DMS 273 (cell line): ENCODE results near the gene CLCA2.

Experiments
- DNase-seq: peaks from one replicate; lab custom pipeline; 2025; ENCODE audit not compliant: unreplicated experiment; lab: John Stamatoyannopoulos, UW

The CLCA2 gene

DNA sequence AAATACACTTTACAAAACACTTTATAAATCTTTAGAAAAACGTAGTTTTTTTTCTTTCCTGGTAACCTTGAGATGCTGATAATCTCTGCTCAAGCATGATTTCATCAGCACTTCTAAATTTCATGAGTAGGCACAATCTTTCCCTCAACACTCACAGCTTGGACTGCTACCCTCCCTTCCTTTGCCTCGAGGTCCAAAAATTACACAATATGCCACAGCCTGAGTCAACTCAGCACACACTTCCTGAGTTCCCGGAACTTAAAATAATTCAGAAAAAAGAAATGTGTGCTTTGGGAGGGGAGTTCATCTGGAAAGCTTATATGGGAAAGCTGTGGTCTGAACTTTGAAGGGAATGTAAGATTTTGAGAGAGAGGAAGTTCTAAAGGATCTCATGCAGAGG is 5.9 kb downstream of the CLCA2 start:
- DNase-seq = no peak

DNA sequence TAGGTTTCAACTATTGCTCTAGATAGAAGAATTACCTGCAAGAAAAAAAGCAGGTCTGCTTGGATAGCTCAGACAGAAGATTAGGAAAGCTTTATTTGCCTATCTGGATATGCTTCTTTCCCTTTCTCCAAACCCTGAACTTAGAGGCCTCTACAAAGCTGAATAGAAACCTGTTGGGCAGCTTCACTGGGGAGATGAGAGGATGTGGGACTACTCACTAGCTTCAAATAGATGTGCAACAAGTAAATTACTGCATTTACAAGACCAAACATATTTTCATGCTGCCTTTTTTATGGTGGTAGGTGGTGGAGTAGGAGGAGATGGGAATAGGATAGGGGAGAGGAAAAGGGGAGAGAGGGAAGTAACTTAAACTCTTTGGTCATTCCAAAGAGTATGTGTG is 6.4 kb downstream of the CLCA2 start:
- DNase-seq = no peak

DNA sequence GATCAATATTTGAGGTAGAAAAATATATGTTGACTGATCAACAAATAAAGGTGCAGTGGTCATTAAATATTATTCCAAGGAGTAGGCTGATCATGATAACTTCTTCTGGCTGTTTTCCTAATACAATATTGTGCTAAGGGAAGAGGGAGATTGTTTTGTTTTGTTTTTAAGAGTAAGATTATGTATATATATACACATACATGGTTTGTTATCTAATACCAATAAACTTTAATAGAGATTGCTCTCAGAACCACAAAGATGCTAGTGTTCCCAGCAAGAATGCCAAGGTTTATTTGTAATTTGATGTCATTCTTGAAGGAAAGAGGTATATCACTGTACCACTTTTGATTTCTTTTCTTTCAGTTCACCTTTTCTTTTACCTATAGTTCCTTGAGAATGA is 10.1 kb downstream of the CLCA2 start:
- DNase-seq = no peak

DNA sequence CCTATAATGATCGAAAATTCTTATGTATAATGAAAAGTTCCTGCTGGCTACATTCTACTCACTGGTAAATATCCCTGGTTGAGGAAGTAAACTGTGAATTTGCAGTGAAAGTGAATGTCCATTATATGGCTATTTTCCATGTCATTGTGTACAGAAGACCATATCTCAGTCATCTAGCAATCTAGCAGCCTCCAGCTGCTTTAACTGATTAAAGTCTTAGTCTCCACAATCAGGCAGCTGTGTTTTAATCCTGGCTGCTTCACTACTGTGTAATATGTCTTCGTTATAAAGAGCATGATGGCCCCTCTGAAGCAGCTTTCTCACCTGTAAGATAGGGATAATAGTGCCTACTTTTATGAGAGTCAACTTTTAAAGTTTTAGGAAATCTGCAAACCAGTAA is 11.4 kb downstream of the CLCA2 start:
- no peak for DNase-seq

DNA sequence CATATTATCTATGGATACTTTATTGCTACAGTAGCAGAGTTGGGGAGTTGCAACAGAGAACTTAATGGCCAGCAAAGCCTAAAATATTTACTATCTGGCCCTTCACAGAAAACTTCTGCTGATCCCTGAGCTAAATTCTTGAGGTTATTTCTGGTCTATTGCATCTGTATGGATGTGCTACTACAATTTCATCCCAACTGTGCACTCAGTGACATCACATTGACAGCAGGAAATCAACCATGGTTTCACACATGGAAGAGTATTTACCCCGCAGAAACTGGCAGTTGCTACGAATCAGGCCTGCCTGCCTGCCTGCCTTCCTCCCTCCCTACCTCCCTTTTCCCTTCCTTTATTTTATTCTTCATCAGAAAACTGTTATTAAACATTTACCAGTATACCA is 12.1 kb downstream of the CLCA2 start:
- no peak for DNase-seq

DNA sequence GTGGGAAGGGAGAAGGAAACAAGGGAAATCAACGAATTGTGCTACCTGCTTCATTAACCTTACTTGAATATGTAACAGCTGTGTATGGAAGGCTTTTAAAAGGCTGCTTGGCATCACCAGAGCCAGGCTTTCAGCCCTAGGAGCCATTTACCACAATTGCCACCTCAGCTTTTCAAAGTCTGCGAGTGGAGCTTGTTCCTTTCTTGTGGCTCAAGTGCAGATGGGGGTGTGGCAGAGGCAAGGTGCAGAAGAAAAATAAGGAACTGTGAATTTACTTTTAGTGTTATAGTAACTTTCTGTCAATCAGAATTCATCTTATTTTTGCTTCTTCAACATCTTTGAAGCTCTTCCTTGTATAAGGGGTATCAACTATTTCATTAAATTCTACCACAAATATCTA is 17.6 kb downstream of the CLCA2 start:
- DNase-seq = no peak

DNA sequence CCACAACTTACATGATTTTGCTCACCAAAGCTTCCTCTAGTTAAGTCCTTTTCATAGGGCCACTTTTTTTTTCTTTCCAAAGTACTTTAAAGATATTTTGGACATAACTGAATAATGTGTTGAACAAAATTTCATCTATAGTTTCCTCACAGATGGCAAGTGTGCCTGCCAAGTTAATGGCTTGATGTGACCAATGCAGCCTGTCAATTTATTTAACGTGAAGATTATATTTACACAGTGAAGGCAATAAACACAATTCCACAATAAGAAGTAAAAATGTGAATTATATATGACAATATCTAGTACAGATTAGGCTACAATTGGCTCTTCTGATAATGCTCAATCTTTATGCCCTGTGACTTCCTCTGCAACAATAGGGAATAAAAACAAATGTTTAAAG is 18.0 kb downstream of the CLCA2 start:
- DNase-seq = no peak

DNA sequence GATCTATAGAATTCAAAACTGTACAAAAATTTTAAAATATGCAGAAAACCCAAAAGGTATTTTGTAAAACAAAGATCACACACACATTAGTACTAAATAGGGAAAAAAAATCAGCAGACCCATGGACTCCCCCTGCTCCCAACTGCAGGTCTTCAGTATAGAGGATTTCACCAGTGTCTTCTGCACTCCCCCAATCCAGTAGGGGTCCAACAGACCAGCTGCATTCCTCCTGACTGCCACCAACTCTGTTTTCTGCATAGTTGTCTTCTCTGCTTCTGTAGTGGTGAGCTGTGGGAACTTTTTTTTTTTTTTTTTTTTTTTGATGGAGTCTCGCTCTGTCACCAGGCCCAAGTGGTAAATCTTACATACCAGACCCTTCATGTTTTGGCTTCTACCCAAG is 21.9 kb downstream of the CLCA2 start:
- no peak for DNase-seq

DNA sequence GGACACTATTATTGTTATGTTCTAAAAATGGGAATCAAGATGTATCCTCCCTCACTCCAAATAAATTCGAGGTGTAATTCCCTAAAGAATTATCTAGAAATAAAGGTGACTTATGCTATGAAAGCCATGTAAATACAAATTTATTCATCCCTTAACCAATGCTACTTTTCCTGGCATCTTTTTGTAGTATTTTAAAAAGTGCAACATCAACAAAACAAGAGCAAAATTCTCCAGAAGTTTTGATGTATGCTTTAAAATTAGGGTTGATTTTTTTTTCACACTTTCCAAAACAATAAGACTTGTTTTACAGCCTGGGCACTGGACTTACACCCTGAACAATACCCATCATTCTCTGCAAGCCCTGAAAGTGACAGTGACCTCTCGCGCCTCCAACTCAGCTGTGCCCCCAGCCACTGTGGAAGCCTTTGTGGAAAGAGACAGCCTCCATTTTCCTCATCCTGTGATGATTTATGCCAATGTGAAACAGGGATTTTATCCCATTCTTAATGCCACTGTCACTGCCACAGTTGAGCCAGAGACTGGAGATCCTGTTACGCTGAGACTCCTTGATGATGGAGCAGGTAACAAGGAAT is 23.3 kb downstream of the CLCA2 start:
- no peak for DNase-seq

DNA sequence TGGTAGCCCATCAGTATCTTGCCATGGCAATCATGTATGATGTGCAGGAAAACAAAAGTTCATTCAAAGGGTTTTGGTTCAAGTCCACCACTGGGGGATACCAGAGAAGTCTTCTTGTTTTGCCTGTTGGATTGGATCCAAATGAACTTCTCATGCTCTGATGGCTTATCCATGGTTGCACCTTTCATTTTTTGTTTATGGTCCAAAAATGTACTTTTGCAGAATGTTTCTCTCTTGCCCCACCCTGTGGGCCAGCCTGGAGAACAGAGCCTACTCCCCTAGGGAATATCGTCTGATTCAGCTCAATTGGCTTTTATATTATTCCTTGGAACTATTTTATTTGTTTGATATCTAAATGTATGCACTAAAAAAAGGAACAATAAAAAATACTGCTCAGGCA is 24.7 kb downstream of the CLCA2 start:
- no peak for DNase-seq

DNA sequence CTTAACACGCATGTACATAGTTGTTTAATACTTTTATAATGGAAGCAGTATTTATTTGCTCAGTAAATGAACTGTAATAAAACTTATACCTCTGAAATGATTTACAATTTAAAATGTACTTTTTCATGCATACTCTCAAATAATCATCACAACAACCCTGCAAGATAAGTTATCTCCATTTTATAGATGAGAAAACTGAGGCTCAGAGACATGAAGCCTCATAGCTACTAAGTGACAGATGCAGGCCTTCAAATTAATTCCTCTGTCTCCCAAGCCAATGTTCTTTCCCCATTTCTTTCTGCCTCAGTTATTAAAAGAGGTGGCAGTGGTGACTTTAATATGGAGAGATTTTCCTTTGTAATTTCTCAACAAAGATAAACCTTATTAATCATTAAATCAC is 25.1 kb downstream of the CLCA2 start:
- DNase-seq = no peak

DNA sequence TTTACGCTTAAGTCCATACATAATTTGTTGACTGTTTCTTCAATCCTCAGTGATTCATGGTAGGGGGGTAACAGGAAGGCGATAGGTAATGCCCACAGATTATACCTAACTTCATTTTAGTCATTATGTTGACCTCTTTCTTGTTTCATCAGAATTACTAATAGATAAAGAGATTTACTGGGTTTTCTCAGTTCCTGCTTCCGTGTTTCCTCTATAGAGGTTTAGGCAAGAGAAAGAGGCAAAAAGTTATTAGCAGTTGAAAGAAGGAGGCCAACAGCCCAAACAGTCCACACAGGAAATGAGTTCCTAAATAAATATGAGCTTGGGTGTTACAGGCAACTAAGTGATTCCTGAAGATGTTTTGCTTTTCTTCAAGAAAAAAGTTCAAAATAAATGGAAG is 26.9 kb downstream of the CLCA2 start:
- no peak for DNase-seq

DNA sequence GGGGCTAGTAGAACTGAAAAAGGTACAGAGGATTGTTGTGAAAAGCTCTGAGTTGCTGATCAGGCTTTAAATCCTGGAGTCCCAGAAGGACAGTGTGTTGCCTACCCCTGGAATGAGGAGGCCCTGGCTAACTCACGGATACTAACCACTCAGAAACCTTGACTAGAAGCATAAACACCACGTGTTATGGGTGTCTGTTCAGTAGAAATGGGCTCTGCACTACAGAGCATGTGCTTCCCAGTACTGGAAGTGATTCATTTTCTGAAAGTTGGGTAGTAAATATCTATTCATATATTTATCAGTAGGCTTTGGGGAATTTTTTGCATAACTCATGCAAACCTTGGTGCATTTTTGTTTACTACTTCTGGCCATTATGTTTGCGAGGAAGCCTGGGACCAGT is 29.7 kb downstream of the CLCA2 start:
- no peak for DNase-seq

DNA sequence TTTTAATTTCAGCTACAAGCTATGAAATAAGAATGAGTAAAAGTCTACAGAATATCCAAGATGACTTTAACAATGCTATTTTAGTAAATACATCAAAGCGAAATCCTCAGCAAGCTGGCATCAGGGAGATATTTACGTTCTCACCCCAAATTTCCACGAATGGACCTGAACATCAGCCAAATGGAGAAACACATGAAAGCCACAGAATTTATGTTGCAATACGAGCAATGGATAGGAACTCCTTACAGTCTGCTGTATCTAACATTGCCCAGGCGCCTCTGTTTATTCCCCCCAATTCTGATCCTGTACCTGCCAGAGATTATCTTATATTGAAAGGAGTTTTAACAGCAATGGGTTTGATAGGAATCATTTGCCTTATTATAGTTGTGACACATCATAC is 31.1 kb downstream of the CLCA2 start:
- DNase-seq = no peak

DNA sequence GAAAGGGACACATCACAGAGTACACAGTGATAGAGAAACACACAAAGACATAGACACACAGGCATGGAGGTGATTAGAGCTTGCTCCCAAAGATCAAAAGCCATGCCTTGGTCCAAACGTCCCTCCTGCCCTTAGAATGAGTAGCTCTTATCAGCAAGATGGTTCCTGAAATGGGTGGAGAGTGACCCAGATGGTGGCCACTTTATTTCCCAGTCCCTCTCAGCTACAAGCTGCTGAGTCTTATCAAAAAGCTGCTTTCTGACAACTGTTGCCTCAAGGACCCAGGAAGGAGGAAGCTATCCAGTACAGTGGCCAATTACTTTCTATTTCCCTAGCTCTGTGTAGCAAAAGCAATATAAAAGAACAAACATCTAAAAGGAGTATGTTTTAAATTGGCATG is 37.0 kb downstream of the CLCA2 start:
- DNase-seq = no peak

DNA sequence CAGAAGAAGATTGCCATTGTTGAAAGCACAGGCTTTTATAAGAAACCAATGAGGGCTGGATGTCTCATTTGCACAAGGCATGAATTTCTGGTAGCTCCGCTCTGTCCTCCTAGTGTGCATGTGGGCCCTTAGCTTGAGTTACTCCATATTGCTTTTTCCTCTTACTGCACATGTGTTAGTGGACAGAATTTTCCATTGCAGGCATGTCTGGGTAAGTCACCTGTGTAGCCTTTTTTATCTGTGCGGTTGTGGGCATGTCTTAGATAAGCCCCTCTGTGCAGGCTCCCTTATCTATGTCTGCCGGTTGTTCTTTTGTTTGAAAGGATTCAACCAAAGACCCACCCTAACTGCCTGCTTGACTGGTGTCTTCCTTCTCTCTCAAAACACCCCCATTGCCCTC is 37.5 kb downstream of the CLCA2 start:
- no peak for DNase-seq

DNA sequence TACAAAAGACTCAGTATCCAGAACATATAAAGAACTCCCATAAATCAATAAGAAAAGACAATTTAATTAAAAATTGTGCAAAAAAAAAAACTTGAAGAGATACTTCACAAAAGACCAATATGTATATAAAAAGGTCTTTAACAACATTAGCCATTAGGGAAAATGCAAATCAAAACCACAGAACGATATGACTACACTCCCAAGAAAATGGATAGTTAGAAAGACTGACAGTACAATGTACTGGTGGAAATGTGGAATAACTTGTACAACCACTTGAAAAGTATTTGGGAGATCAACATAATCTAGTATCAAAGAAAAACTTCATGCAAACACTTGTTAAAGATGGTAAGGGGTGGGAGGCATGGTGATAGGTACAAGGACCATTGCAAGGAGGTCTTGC is 40.8 kb downstream of the CLCA2 start:
- DNase-seq = no peak

DNA sequence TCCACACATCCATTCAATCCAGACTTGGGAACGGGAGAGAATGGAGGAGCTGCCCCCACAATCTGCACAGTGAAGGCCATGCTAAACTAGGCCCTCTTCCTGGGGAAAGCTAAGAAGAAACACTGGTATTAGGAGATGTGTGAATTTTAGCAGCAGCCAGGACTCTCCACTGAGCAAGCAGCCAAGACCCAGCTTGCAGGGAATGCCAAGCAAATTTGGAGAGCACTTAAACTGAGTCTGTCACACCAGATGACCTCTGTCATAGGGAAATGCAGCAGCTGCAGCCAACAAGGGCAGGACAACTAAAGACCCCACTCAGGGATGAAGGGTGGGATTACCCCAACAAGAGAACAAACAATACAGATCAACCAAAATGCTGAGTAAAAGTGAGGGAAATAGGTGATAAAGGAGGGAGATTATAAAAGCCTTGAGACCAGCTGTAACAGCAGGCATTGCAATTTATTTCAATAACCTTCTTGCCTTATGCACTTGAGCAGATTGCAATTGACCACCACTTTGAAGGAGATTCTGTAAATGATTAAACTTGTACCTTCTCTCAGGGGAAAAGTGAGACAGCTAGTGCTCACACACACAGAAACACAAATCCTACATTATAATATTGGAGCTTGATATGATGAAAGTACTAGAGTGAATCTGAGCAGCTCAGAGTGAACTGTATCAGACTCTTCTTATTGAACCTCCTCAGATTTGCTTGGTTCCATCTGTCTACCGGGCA is 42.3 kb downstream of the CLCA2 start:
- DNase-seq = no peak

DNA sequence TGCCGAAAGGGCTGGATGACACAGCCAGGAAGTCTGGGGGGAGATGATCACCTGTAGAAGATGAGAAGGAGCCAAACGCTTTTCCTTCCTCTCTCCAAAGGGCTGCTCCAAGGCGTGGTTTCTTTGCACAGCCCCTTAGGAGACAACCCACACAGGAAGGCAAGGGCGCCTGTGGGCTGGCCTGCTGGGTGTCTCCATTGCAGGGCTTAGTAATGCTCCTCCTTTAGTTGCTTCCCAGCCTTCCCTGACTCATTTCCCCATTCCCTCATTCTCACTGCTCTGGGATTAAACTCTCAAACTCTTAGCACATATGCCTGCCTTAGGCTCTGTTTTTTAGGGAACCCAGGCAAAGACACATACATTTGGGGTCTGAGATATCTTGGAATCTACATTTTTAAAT is 43.0 kb downstream of the CLCA2 start:
- no peak for DNase-seq

DNA sequence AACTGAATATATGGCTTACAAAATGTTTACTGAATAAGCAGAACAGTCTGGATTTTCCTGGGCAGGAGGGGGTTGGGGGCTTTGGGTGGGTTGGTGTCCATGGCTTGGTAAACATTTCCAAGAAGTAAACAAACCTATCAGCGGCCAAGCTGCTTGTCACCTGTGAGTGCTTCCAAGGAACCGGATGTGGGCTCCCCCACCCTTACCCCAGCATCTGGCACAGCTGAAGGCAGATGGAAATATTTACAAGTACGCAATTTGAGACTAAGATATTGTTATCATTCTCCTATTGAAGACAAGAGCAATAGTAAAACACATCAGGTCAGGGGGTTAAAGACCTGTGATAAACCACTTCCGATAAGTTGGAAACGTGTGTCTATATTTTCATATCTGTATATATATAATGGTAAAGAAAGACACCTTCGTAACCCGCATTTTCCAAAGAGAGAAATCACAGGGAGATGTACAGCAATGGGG is 44.6 kb downstream of the CLCA2 start, which contains the start of gene CLCA1:
CLCA1 (plus strand) TSS at position 427 of the 477 bp plus-strand sequence; CDS start at position 472, 45 bp downstream.
- DNase-seq = no peak

DNA sequence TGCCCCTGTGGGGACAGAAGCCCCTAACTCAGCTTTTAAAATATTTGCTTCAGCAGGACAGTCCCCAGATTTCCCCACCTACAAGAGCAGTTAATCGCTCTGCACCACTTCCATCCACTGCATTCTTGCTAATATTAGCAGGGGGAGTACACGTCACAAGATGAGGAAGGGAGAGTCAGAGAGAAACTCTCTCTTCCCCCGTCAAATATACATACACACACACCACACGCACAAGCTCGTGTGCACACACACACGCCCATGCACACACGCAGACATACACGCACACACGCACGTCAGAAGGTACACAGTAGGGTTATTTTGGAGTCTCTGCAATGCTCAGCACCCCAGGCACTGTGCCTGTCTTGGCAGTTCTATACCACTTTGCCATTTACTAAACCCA is 46.9 kb downstream of the CLCA2 start:
- no peak for DNase-seq

DNA sequence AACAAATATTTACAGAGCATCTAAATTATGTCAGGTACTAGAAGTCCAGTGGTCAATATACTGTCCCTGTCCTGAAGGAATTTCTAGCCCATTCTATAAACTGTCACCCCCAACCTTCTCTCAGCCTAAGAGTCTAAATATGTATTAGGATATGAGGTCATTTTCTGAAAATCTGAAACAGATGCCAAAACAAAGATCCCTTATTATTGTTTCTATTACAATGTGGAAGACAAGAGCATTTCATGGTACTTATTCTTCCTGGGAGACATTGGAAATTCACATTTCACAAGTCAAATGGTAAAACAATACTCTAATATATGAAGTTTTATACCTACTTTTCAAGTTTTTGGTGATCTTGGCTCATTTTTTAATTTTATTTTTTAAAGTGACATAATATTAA is 47.3 kb downstream of the CLCA2 start:
- no peak for DNase-seq

DNA sequence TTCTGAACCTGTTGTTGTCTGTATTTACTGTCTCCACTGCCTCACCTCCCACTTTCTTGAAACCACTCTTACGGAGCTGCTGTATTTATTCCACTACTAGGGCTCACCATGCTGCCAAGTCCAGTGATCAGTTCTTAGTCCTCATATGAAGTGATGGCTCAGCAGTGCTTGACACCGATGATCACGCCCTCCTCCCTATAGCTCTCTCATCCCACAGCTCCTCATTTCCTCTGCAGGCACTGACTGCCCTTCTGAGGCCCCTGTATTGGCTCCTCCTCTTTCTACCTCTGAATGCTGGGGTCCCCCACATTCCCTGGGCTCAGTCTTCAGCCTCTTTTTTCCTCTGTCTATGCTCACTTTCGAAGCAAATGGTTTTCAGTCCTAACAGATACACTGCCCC is 48.2 kb downstream of the CLCA2 start:
- no peak for DNase-seq
